ENCODE data around the gene TAGAP. TPM values are rescaled to one million over a fixed set of nuclear protein-coding genes. Genes with fewer than 3 reads are reported as not detected.
"Not testable (repeated sequence)": the region's sequence is repeated elsewhere in the genome, so short reads cannot be mapped to it uniquely, and the experiment has no call there.

The TAGAP gene
- total and polyA plus RNA-seq, 5 donors from 2014 or later: 105 to 330 (median 190) TPM

DNA sequence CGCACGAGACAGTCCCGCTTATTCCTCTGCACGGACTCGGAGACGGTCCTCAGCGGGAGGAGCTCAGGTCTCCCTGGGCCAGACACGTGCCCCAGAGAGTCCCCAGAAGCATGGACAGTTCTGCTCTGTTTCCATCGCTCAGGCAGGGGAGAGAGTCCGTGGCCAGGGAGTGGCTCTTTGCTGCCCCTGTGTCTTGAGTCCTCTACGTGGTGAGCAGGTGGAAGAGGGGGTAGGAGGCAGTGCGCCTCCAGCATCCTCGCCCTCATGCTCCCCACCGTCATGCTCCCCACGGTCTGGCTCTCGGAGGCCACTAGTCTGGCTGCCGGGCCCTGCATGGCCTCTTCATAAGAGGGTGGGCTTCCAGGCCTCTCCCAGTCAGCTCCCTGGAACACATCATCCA is 8.9 kb downstream of the TAGAP start:
- Histone ChIP-seq H3K27ac (ENCODE audit: insufficient read depth, low read length, poor library complexity, severe bottlenecking) (no peak overlapping the region), H3K4me3 (ENCODE audit: low read depth, low read length) (no peak overlapping the region), H3K27me3 (ENCODE audit: control insufficient read depth, insufficient read depth, low read length) (no peaks in the 10 kb centered on the region), H3K36me3 (ENCODE audit: control insufficient read depth, insufficient read depth, low read length) (peaks cover 66% of the 10 kb centered on the region), H3K4me1 (ENCODE audit: control insufficient read depth, insufficient read depth, low read length, poor library complexity, severe bottlenecking) (peaks cover 50% of the 10 kb centered on the region), H3K9me3 (ENCODE audit: control insufficient read depth in 2 of 2, low read length in 2 of 2) (no peaks in the 10 kb centered on the region)
- ATAC-seq (ENCODE audit: low read depth in 2 of 2) (no peak), DNase-seq (no peak)
- Mint-ChIP-seq H3K27ac (peak overlapping the region in 2 of 3 donors; percentile 36 to 94), H3K9me3 (peaks cover 0 to 2% (median 0%) of the 10 kb centered on the region in 7 donors), H3K4me3 (peak overlapping the region in 3 of 4 donors; percentile 22 to 83 (median 38)), H3K36me3 (peaks cover 48% of the 10 kb centered on the region), H3K4me1 (peaks cover 20 to 68% (median 42%) of the 10 kb centered on the region in 4 donors), H3K27me3 (no peaks in the 10 kb centered on the region)

DNA sequence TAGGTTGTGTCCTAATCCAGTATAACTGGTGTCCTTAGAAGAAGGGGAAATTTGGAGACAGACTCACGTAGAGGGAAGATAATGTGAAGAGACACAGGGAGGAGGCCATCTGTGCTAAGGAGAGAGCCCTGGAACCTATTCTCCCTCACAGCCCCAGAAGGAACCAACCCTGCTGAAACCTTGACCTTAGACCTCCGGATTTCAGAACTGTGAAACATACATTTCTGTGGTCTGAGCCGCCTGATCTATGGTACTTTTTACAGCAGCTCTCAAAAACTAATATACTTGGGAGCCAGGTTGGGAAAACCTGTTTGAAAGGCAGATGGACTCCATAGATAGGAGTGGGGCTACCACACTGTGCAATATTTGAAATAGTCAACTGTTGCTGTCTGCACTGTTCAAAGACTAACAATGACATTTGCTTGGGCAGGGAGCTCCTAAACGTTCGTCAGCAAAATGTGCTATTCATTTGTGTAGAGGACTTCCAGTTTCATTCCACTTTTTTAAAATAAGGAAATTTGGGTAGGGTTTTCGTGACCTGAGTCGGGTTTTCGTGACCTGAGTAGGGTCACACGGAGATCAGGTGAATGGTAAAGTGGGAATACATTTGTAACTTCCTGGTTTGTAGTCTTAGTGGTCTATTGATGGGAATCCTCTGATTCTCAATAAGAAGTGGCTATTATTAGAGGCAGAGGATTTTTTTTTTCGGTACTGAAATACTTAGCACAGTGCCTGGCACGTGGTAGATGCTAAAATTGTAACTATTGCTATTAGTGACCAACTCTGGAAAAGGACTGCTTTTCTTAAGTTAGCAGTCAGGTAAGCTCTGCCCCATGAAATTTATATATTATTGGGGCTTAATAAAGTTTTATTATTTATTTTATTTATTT is 11.4 kb downstream of the TAGAP start:
- Mint-ChIP-seq H3K27ac (peak overlapping the region in 1 of 3 donors; percentile 71), H3K27me3 (no peaks in the 10 kb centered on the region), H3K4me3 (peak overlapping the region in 2 of 4 donors; percentile 27 to 51), H3K4me1 (peaks cover 17 to 43% (median 28%) of the 10 kb centered on the region in 4 donors), H3K36me3 (peaks cover 25% of the 10 kb centered on the region), H3K9me3 (peaks cover 0 to 2% (median 0%) of the 10 kb centered on the region in 7 donors)
- Histone ChIP-seq H3K36me3 (ENCODE audit: control insufficient read depth, insufficient read depth, low read length) (peaks cover 41% of the 10 kb centered on the region), H3K4me3 (ENCODE audit: low read depth, low read length) (no peak overlapping the region), H3K9me3 (ENCODE audit: control insufficient read depth in 2 of 2, low read length in 2 of 2) (no peaks in the 10 kb centered on the region), H3K4me1 (ENCODE audit: control insufficient read depth, insufficient read depth, low read length, poor library complexity, severe bottlenecking) (peaks cover 26% of the 10 kb centered on the region), H3K27me3 (ENCODE audit: control insufficient read depth, insufficient read depth, low read length) (no peaks in the 10 kb centered on the region), H3K27ac (ENCODE audit: insufficient read depth, low read length, poor library complexity, severe bottlenecking) (peak overlapping the region; percentile 41)
- DNase-seq (no peak), ATAC-seq (ENCODE audit: low read depth in 2 of 2) (peak; percentile 20 to 33)

DNA sequence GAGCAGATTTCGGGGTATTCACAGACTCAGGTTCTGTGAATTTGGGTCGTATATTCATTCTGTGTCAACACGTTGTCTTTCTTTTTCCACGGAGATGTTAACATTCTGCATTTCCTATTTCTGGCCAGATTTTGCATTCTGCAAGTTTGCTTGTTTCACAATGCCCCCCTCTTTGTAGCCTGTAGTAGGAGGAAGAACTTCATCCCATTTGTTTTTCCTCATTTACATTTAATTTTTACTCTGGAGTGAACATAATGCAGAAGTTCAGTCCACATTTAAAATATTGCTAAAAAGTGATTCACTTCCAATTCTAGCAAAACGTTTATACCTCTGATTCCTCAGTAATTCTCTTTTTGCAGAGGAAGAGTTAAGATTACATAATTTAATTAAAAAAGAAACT is 12.9 kb downstream of the TAGAP start:
- no peak overlapping the region for H3K27ac Mint-ChIP-seq
- peaks cover 0 to 2% (median 0%) of the 10 kb centered on the region in 7 donors for H3K9me3 Mint-ChIP-seq
- H3K27me3 Mint-ChIP-seq: no peaks in the 10 kb centered on the region
- DNase-seq (no peak), ATAC-seq (ENCODE audit: low read depth in 2 of 2) (no peak)
- Histone ChIP-seq H3K36me3 (ENCODE audit: control insufficient read depth, insufficient read depth, low read length) (peaks cover 26% of the 10 kb centered on the region), H3K9me3 (ENCODE audit: control insufficient read depth in 2 of 2, low read length in 2 of 2) (no peaks in the 10 kb centered on the region), H3K4me3 (ENCODE audit: low read depth, low read length) (no peak overlapping the region), H3K27me3 (ENCODE audit: control insufficient read depth, insufficient read depth, low read length) (no peaks in the 10 kb centered on the region), H3K4me1 (ENCODE audit: control insufficient read depth, insufficient read depth, low read length, poor library complexity, severe bottlenecking) (peaks cover 14% of the 10 kb centered on the region), H3K27ac (ENCODE audit: insufficient read depth, low read length, poor library complexity, severe bottlenecking) (no peak overlapping the region)
- H3K36me3 Mint-ChIP-seq: peaks cover 19% of the 10 kb centered on the region
- no peak overlapping the region for H3K4me3 Mint-ChIP-seq
- H3K4me1 Mint-ChIP-seq: peaks cover 17 to 29% (median 22%) of the 10 kb centered on the region in 4 donors

DNA sequence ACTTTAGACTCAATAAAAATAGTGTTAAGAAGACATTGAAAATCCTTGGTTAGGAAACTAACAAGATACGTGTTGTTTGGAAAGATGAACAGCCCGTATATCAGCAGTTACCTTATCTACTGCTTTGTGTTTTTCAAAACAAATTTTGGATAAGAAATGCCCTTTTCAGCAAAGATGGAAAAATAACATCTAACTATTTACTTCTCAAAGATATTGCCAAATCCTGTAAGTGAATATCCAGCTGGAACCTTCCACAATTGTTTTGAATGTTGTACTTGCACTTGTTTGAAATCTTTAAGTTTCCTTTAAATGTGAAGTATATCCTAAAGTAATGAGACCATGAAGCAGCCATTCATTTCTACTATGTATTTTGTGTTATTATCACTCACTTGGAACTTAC is 14.6 kb downstream of the TAGAP start:
- Histone ChIP-seq H3K27me3 (ENCODE audit: control insufficient read depth, insufficient read depth, low read length) (no peaks in the 10 kb centered on the region), H3K27ac (ENCODE audit: insufficient read depth, low read length, poor library complexity, severe bottlenecking) (no peak overlapping the region), H3K9me3 (ENCODE audit: control insufficient read depth in 2 of 2, low read length in 2 of 2) (peaks cover 2 to 8% of the 10 kb centered on the region in 2 experiments), H3K4me1 (ENCODE audit: control insufficient read depth, insufficient read depth, low read length, poor library complexity, severe bottlenecking) (peaks cover 2% of the 10 kb centered on the region), H3K36me3 (ENCODE audit: control insufficient read depth, insufficient read depth, low read length) (peaks cover 9% of the 10 kb centered on the region), H3K4me3 (ENCODE audit: low read depth, low read length) (no peak overlapping the region)
- no peak overlapping the region for H3K4me3 Mint-ChIP-seq
- ATAC-seq (ENCODE audit: low read depth in 2 of 2) (no peak), DNase-seq (no peak)
- H3K27me3 Mint-ChIP-seq: no peaks in the 10 kb centered on the region
- peaks cover 0 to 11% (median 6%) of the 10 kb centered on the region in 7 donors for H3K9me3 Mint-ChIP-seq
- peaks cover 12 to 15% (median 13%) of the 10 kb centered on the region in 4 donors for H3K4me1 Mint-ChIP-seq
- peaks cover 16% of the 10 kb centered on the region for H3K36me3 Mint-ChIP-seq
- no peak overlapping the region for H3K27ac Mint-ChIP-seq

DNA sequence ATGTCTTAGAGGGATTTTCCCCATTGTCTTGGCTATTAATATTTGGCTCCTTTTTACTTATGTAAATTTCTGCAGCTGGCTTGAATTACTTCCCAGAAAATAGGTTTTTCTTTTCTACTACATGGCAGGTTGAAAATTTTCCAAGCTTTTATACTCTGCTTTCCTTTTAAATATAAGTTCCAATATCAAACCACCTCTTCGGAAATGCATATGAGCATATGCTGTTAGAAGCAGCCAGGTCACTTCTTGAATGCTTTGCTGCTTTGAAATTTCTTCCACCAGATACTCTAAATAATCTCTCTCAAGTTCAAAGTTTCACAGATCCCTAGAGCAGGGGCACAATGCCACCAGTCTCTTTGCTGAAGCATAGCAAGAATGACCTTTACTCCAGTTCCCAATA is 19.6 kb downstream of the TAGAP start:
- not testable (repeated sequence) for DNase-seq; H3K4me1 ChIP-seq (ENCODE audit: control insufficient read depth, insufficient read depth, low read length, poor library complexity, severe bottlenecking); H3K27me3 ChIP-seq (ENCODE audit: control insufficient read depth, insufficient read depth, low read length); H3K27me3 Mint-ChIP-seq; H3K4me3 ChIP-seq (ENCODE audit: low read depth, low read length); H3K27ac Mint-ChIP-seq; H3K27ac ChIP-seq (ENCODE audit: insufficient read depth, low read length, poor library complexity, severe bottlenecking); H3K36me3 ChIP-seq (ENCODE audit: control insufficient read depth, insufficient read depth, low read length); ATAC-seq (ENCODE audit: low read depth in 2 of 2)
- peaks cover 0 to 16% (median 2%) of the 10 kb centered on the region in 4 donors for H3K4me1 Mint-ChIP-seq
- peak overlapping the region in 1 of 4 donors; percentile 72 for H3K4me3 Mint-ChIP-seq
- H3K9me3 ChIP-seq (ENCODE audit: control insufficient read depth in 2 of 2, low read length in 2 of 2): peaks cover 2 to 23% of the 10 kb centered on the region in 2 experiments
- H3K36me3 Mint-ChIP-seq: peaks cover 26% of the 10 kb centered on the region
- H3K9me3 Mint-ChIP-seq: peaks cover 0 to 30% (median 17%) of the 10 kb centered on the region in 7 donors

DNA sequence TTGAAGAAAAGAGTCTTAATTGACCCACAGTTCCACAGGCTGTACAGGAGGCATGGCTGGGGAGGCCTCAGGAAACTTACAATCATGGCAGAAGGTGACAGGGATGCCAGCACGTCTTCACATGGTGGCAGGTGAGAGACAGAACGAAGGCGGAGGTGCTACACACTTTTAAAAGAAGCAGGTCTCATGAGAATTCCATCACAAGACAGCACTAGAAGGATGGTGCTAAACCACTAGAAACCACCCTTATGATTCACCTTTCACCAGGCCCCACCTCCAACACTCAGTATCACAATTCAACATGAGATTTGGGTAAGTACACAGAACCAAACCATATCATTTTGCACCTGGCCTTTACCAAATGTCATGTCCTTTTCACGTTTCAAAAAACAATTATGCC is 20.9 kb downstream of the TAGAP start:
- Histone ChIP-seq H3K27me3 (ENCODE audit: control insufficient read depth, insufficient read depth, low read length) (no peaks in the 10 kb centered on the region), H3K4me1 (ENCODE audit: control insufficient read depth, insufficient read depth, low read length, poor library complexity, severe bottlenecking) (peaks cover 9% of the 10 kb centered on the region), H3K27ac (ENCODE audit: insufficient read depth, low read length, poor library complexity, severe bottlenecking) (no peak overlapping the region), H3K9me3 (ENCODE audit: control insufficient read depth in 2 of 2, low read length in 2 of 2) (peaks cover 2 to 23% of the 10 kb centered on the region in 2 experiments), H3K36me3 (ENCODE audit: control insufficient read depth, insufficient read depth, low read length) (no peaks in the 10 kb centered on the region), H3K4me3 (ENCODE audit: low read depth, low read length) (no peak overlapping the region)
- Mint-ChIP-seq H3K27me3 (no peaks in the 10 kb centered on the region), H3K36me3 (peaks cover 26% of the 10 kb centered on the region), H3K9me3 (peaks cover 0 to 30% (median 17%) of the 10 kb centered on the region in 7 donors), H3K4me1 (peaks cover 7 to 23% (median 11%) of the 10 kb centered on the region in 4 donors), H3K27ac (peak overlapping the region in 1 of 3 donors; percentile 32), H3K4me3 (no peak overlapping the region)
- DNase-seq: no peak
- no peak for ATAC-seq (ENCODE audit: low read depth in 2 of 2)

DNA sequence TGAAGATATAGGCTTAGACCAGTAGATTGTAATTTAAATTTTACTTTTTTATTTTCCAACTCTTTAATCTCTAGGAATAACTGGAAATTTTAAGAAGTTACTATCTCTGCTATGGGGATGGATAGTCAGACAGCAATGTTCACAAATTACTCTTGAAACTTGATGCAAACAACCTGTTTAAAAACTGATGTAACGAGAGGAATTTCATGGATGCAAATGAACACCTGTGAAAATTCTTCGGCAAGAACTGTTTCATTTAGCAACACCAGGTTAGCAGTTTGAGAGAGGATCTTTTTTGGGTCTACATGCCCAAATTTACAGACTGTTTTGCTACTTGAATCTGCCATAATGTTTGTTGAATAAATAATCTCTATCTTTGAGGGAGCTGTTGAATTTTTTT is 24.8 kb downstream of the TAGAP start:
- Mint-ChIP-seq H3K9me3 (peaks cover 0 to 17% (median 9%) of the 10 kb centered on the region in 7 donors), H3K27ac (no peak overlapping the region), H3K4me3 (no peak overlapping the region), H3K27me3 (no peaks in the 10 kb centered on the region), H3K4me1 (peaks cover 23 to 38% (median 29%) of the 10 kb centered on the region in 4 donors), H3K36me3 (peaks cover 14% of the 10 kb centered on the region)
- H3K4me3 ChIP-seq (ENCODE audit: low read depth, low read length): no peak overlapping the region
- no peak overlapping the region for H3K27ac ChIP-seq (ENCODE audit: insufficient read depth, low read length, poor library complexity, severe bottlenecking)
- H3K9me3 ChIP-seq (ENCODE audit: control insufficient read depth in 2 of 2, low read length in 2 of 2): peaks cover 0 to 21% of the 10 kb centered on the region in 2 experiments
- H3K36me3 ChIP-seq (ENCODE audit: control insufficient read depth, insufficient read depth, low read length): no peaks in the 10 kb centered on the region
- H3K4me1 ChIP-seq (ENCODE audit: control insufficient read depth, insufficient read depth, low read length, poor library complexity, severe bottlenecking): peaks cover 32% of the 10 kb centered on the region
- DNase-seq: no peak
- H3K27me3 ChIP-seq (ENCODE audit: control insufficient read depth, insufficient read depth, low read length): no peaks in the 10 kb centered on the region
- ATAC-seq (ENCODE audit: low read depth in 2 of 2): no peak

Measured in CD4-positive, CD25-positive, alpha-beta regulatory T cell (primary cell).